GM23338 (cell line): Measurements from ENCODE around the gene METAP1D. TPM values are rescaled to one million over a fixed set of nuclear protein-coding genes. Genes with fewer than 3 reads are reported as not detected.

Experiments used
- ATAC-seq: fragments of 200-7000 bp; cut with Tn5 transposase; 3 replicates; pipeline ENCODE4 v1.9.1; 2020
- DNase-seq: peaks from one replicate; pipeline ENCODE4 v3.0.0-alpha.2; 2015; ENCODE audit warnings: low spot score
- H2AFZ ChIP-seq: fragments of 200-600 bp; sonication (generic); 2 replicates; pipeline ENCODE4 v1.8.0; 2016; ENCODE audit warnings: antibody characterized with exemption, mild to moderate bottlenecking, moderate library complexity
- H3F3A ChIP-seq: fragments of 200-600 bp; sonication (generic); replicated peaks from 2 replicates; pipeline ENCODE4 v1.8.0; 2017; ENCODE audit warnings: antibody characterized with exemption, mixed run types, low read depth
- H3K27ac ChIP-seq: fragments of 200-600 bp; sonication (generic); 2 replicates; pipeline ENCODE4 v1.6.1; 2016; ENCODE audit warnings: low read depth
- H3K27me3 ChIP-seq: fragments of 200-600 bp; sonication (generic); 2 replicates; pipeline ENCODE4 v1.8.0; 2016; ENCODE audit warnings: mild to moderate bottlenecking, mixed run types, moderate library complexity; ENCODE audit not compliant: insufficient read depth
- H3K36me3 ChIP-seq: fragments of 200-600 bp; sonication (generic); 2 replicates; pipeline ENCODE4 v1.8.0; 2016; ENCODE audit warnings: mild to moderate bottlenecking; ENCODE audit not compliant: insufficient read depth
- H3K4me1 ChIP-seq: fragments of 200-600 bp; sonication (generic); 2 replicates; pipeline ENCODE4 v1.8.0; 2016; ENCODE audit warnings: mild to moderate bottlenecking, moderate library complexity; ENCODE audit not compliant: insufficient read depth
- H3K4me2 ChIP-seq: fragments of 200-600 bp; sonication (generic); 2 replicates; pipeline ENCODE4 v1.7.1; 2017; ENCODE audit warnings: mixed run types
- H3K4me3 ChIP-seq: fragments of 200-600 bp; sonication (generic); 2 replicates; pipeline ENCODE4 v1.6.1; 2016; ENCODE audit warnings: mixed run types
- H3K79me2 ChIP-seq: fragments of 200-600 bp; sonication (generic); replicated peaks from 2 replicates; pipeline ENCODE4 v1.8.0; 2017; ENCODE audit warnings: mild to moderate bottlenecking; ENCODE audit not compliant: insufficient read depth
- H3K9me2 ChIP-seq: fragments of 200-600 bp; sonication (generic); 2 replicates; pipeline ENCODE4 v1.8.0; 2017; ENCODE audit not compliant: insufficient read depth
- H4K20me1 ChIP-seq: fragments of 200-600 bp; sonication (generic); replicated peaks from 2 replicates; pipeline ENCODE4 v1.8.0; 2017; ENCODE audit warnings: mild to moderate bottlenecking; ENCODE audit not compliant: insufficient read depth
- H3K27ac Mint-ChIP-seq: 2 replicates; pipeline ENCODE4 v1.8.0; 2020; ENCODE audit warnings: inconsistent platforms, mild to moderate bottlenecking, moderate library complexity, mixed read lengths
- H3K27me3 Mint-ChIP-seq: 3 replicates; pipeline ENCODE4 v1.8.0; 2022; ENCODE audit warnings: low read depth, mild to moderate bottlenecking, moderate library complexity, mixed read lengths, inconsistent platforms; ENCODE audit not compliant: insufficient read depth, poor library complexity
- H3K36me3 Mint-ChIP-seq: 3 replicates; pipeline ENCODE4 v1.8.0; 2021; ENCODE audit warnings: low read depth, mild to moderate bottlenecking, inconsistent platforms, moderate library complexity, mixed read lengths
- H3K4me1 Mint-ChIP-seq: 3 replicates; pipeline ENCODE4 v1.8.0; 2020; ENCODE audit warnings: mild to moderate bottlenecking, inconsistent platforms, mixed read lengths
- H3K4me3 Mint-ChIP-seq: 3 replicates; pipeline ENCODE4 v1.8.0; 2021; ENCODE audit warnings: moderate library complexity, mild to moderate bottlenecking, inconsistent platforms, mixed read lengths
- H3K9me3 Mint-ChIP-seq: 3 replicates; pipeline ENCODE4 v1.8.0; 2020; ENCODE audit warnings: moderate library complexity, mild to moderate bottlenecking, inconsistent platforms, mixed read lengths
- CREB1 ChIP-seq: fragments of 250-450 bp; sonication (Bioruptor Pico); IDR thresholded peaks from 2 replicates; pipeline ENCODE4 v1.5.0; 2020; ENCODE audit warnings: low read depth, mild to moderate bottlenecking, moderate library complexity
- CTCF ChIP-seq, 2 experiments: fragments of 200-600 bp in 1 of 2; sonication (generic) in 1 of 2; conservative IDR thresholded peaks; 2 replicates each; pipeline versions ENCODE4 v1.5.1 to v1.6.1; 2016 to 2017; ENCODE audit warnings: antibody characterized with exemption in 2 of 2, low read depth in 2 of 2, mild to moderate bottlenecking in 2 of 2, moderate library complexity in 1 of 2
- EZH2 ChIP-seq: fragments of 200-600 bp; sonication (generic); IDR thresholded peaks from one replicate; pipeline ENCODE4 v1.8.0; 2017; ENCODE audit warnings: antibody characterized with exemption, mild to moderate bottlenecking, low read depth; ENCODE audit not compliant: unreplicated experiment
- EZH2phosphoT487 ChIP-seq: fragments of 200-600 bp; sonication (generic); IDR thresholded peaks from one replicate; pipeline ENCODE4 v1.8.1; 2018; ENCODE audit warnings: antibody characterized with exemption; ENCODE audit not compliant: unreplicated experiment
- JUNB ChIP-seq: IDR thresholded peaks from one replicate; pipeline ENCODE4 v1.6.1; 2016; ENCODE audit warnings: antibody characterized with exemption; ENCODE audit not compliant: unreplicated experiment
- NANOG ChIP-seq: IDR thresholded peaks from 2 replicates; pipeline ENCODE4 v1.6.1; 2016; ENCODE audit warnings: antibody characterized with exemption, borderline replicate concordance
- POLR2AphosphoS5 ChIP-seq: IDR thresholded peaks from 2 replicates; pipeline ENCODE4 v1.6.1; 2016; ENCODE audit warnings: antibody characterized with exemption, low read depth
- STAT1 ChIP-seq: IDR thresholded peaks from one replicate; pipeline ENCODE4 v1.6.1; 2016; ENCODE audit warnings: antibody characterized with exemption; ENCODE audit not compliant: unreplicated experiment
- ZNF114 ChIP-seq: fragments of 250-450 bp; sonication (Bioruptor Pico); IDR thresholded peaks from 2 replicates; pipeline ENCODE4 v1.5.0; 2020; ENCODE audit warnings: mild to moderate bottlenecking, moderate library complexity
- ZNF331 ChIP-seq: fragments of 250-450 bp; sonication (Bioruptor Pico); IDR thresholded peaks from 2 replicates; pipeline ENCODE4 v1.5.0; 2020; ENCODE audit warnings: low read depth, mild to moderate bottlenecking, moderate library complexity
- polyA plus RNA-seq: library from polyadenylated mRNA; unstranded; fragments of >200 nt; fragmentation: Nextera tagmentation; extraction: Ambion mirVana; gene quantifications from 2 replicates; pipeline ENCODE4 v1.2.1, GENCODE V29; 2016
- total RNA-seq: library from RNA; depleted of rRNA; stranded (reverse); fragments of >200 nt; shearing (Covaris generic); gene quantifications from 2 replicates; pipeline ENCODE4 v1.2.3, GENCODE V29; 2014
- TF ChIP-seq, protein P1 (sequence below): fragments of 250-450 bp; sonication (Bioruptor Pico); IDR thresholded peaks from 2 replicates; pipeline ENCODE4 v1.5.0; 2020; ENCODE audit warnings: mild to moderate bottlenecking, moderate library complexity
- TF ChIP-seq, protein P2 (sequence below): IDR thresholded peaks from one replicate; pipeline ENCODE4 v1.6.1; 2018; ENCODE audit warnings: antibody characterized with exemption; ENCODE audit not compliant: unreplicated experiment
- TF ChIP-seq, protein P3 (sequence below): IDR thresholded peaks from 2 replicates; pipeline ENCODE4 v1.6.1; 2016; ENCODE audit warnings: antibody characterized with exemption

Gene METAP1D
- total and polyA plus RNA-seq, 2 experiments from 2014 or later, result 12.8 to 15.5 TPM

GRCh38 chr2:172000696-172001361, 1.1 kb downstream of the METAP1D start (continued):
- TF ChIP-seq, protein P1, sequence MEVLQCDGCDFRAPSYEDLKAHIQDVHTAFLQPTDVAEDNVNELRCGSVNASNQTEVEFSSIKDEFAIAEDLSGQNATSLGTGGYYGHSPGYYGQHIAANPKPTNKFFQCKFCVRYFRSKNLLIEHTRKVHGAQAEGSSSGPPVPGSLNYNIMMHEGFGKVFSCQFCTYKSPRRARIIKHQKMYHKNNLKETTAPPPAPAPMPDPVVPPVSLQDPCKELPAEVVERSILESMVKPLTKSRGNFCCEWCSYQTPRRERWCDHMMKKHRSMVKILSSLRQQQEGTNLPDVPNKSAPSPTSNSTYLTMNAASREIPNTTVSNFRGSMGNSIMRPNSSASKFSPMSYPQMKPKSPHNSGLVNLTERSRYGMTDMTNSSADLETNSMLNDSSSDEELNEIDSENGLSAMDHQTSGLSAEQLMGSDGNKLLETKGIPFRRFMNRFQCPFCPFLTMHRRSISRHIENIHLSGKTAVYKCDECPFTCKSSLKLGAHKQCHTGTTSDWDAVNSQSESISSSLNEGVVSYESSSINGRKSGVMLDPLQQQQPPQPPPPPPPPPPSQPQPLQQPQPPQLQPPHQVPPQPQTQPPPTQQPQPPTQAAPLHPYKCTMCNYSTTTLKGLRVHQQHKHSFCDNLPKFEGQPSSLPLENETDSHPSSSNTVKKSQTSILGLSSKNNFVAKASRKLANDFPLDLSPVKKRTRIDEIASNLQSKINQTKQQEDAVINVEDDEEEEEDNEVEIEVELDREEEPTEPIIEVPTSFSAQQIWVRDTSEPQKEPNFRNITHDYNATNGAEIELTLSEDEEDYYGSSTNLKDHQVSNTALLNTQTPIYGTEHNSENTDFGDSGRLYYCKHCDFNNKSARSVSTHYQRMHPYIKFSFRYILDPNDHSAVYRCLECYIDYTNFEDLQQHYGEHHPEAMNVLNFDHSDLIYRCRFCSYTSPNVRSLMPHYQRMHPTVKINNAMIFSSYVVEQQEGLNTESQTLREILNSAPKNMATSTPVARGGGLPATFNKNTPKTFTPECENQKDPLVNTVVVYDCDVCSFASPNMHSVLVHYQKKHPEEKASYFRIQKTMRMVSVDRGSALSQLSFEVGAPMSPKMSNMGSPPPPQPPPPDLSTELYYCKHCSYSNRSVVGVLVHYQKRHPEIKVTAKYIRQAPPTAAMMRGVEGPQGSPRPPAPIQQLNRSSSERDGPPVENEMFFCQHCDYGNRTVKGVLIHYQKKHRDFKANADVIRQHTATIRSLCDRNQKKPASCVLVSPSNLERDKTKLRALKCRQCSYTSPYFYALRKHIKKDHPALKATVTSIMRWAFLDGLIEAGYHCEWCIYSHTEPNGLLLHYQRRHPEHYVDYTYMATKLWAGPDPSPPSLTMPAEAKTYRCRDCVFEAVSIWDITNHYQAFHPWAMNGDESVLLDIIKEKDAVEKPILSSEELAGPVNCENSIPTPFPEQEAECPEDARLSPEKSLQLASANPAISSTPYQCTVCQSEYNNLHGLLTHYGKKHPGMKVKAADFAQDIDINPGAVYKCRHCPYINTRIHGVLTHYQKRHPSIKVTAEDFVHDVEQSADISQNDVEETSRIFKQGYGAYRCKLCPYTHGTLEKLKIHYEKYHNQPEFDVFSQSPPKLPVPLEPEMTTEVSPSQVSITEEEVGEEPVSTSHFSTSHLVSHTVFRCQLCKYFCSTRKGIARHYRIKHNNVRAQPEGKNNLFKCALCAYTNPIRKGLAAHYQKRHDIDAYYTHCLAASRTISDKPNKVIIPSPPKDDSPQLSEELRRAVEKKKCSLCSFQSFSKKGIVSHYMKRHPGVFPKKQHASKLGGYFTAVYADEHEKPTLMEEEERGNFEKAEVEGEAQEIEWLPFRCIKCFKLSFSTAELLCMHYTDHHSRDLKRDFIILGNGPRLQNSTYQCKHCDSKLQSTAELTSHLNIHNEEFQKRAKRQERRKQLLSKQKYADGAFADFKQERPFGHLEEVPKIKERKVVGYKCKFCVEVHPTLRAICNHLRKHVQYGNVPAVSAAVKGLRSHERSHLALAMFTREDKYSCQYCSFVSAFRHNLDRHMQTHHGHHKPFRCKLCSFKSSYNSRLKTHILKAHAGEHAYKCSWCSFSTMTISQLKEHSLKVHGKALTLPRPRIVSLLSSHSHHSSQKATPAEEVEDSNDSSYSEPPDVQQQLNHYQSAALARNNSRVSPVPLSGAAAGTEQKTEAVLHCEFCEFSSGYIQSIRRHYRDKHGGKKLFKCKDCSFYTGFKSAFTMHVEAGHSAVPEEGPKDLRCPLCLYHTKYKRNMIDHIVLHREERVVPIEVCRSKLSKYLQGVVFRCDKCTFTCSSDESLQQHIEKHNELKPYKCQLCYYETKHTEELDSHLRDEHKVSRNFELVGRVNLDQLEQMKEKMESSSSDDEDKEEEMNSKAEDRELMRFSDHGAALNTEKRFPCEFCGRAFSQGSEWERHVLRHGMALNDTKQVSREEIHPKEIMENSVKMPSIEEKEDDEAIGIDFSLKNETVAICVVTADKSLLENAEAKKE (CRISPR knock-in tag), result no peak
- TF ChIP-seq ZNF331 (CRISPR knock-in tag), result no peak

DNA sequence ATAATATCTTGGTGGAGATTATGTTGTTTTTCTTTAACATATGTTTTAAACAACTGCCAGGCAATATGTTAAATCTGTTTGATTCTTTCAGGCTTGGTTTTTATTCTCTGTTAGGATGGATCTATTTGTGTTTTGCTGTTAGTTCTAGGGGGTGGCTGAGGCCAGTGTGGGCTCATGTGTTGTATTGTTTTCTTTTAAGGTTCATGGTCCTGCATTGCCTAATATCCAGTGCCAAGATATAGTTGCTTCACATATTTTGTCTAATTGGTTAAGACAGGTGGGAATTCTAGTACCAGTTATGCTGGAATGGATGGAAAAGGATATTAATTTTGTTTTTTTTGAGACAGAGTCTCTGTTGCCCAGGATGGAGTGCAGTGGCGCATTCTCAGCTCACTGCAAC, 7.6 kb downstream of the METAP1D start:
- no peak overlapping the region for H3K27ac Mint-ChIP-seq
- no peaks in the 10 kb centered on the region for H3K27me3 Mint-ChIP-seq
- H3K4me1 Mint-ChIP-seq, result peaks cover 6% of the 10 kb centered on the region
- TF ChIP-seq CREB1 (CRISPR knock-in tag) (no peak), JUNB (no peak), ZNF114 (CRISPR knock-in tag) (no peak), EZH2 (no peak), POLR2AphosphoS5 (no peak), ZNF331 (CRISPR knock-in tag) (no peak), STAT1 (no peak), EZH2phosphoT487 (no peak), NANOG (no peak), CTCF (conservative IDR thresholded peaks at IDR 0.05; ENCODE audit: low read depth in 2 of 2) (no peak)
- TF ChIP-seq, protein P2, sequence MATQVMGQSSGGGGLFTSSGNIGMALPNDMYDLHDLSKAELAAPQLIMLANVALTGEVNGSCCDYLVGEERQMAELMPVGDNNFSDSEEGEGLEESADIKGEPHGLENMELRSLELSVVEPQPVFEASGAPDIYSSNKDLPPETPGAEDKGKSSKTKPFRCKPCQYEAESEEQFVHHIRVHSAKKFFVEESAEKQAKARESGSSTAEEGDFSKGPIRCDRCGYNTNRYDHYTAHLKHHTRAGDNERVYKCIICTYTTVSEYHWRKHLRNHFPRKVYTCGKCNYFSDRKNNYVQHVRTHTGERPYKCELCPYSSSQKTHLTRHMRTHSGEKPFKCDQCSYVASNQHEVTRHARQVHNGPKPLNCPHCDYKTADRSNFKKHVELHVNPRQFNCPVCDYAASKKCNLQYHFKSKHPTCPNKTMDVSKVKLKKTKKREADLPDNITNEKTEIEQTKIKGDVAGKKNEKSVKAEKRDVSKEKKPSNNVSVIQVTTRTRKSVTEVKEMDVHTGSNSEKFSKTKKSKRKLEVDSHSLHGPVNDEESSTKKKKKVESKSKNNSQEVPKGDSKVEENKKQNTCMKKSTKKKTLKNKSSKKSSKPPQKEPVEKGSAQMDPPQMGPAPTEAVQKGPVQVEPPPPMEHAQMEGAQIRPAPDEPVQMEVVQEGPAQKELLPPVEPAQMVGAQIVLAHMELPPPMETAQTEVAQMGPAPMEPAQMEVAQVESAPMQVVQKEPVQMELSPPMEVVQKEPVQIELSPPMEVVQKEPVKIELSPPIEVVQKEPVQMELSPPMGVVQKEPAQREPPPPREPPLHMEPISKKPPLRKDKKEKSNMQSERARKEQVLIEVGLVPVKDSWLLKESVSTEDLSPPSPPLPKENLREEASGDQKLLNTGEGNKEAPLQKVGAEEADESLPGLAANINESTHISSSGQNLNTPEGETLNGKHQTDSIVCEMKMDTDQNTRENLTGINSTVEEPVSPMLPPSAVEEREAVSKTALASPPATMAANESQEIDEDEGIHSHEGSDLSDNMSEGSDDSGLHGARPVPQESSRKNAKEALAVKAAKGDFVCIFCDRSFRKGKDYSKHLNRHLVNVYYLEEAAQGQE, result no peak
- TF ChIP-seq, protein P3, sequence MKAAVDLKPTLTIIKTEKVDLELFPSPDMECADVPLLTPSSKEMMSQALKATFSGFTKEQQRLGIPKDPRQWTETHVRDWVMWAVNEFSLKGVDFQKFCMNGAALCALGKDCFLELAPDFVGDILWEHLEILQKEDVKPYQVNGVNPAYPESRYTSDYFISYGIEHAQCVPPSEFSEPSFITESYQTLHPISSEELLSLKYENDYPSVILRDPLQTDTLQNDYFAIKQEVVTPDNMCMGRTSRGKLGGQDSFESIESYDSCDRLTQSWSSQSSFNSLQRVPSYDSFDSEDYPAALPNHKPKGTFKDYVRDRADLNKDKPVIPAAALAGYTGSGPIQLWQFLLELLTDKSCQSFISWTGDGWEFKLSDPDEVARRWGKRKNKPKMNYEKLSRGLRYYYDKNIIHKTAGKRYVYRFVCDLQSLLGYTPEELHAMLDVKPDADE, result no peak

More for the DNA sequence above, 7.6 kb downstream of the METAP1D start:
- Histone ChIP-seq H3F3A (no peaks in the 10 kb centered on the region), H3K4me3 (no peak overlapping the region), H3K4me1 (peaks cover 8% of the 10 kb centered on the region), H3K36me3 (no peaks in the 10 kb centered on the region), H3K4me2 (no peak overlapping the region), H3K79me2 (no peaks in the 10 kb centered on the region; the same call in 1 of the 2 replicates), H3K27me3 (no peaks in the 10 kb centered on the region), H3K9me2 (no peaks in the 10 kb centered on the region), H4K20me1 (0 out of 2 replicates have a peak, but pooled peaks cover 3% of the 10 kb centered on the region), H2AFZ (no peak overlapping the region), H3K27ac (no peak overlapping the region)
- Mint-ChIP-seq H3K4me3 (no peak overlapping the region), H3K36me3 (no peaks in the 10 kb centered on the region), H3K9me3 (no peaks in the 10 kb centered on the region)
- no peak for DNase-seq
- ATAC-seq, result no peak
